Brain microvascular endothelial cell (primary cell): Measurements from ENCODE around the gene FBN2.
"Not testable (repeated sequence)": the region's sequence is repeated elsewhere in the genome, so short reads cannot be mapped to it uniquely, and the experiment has no call there.

Source experiments
- DNase-seq: peaks from one replicate; pipeline ENCODE4 v3.0.0-alpha.2; 2020
- H3K27ac ChIP-seq: fragments of 250-450 bp; sonication (Bioruptor Pico); 2 replicates; pipeline ENCODE4 v1.5.1; 2020; ENCODE audit warnings: mild to moderate bottlenecking, moderate library complexity
- H3K27me3 ChIP-seq: fragments of 250-450 bp; sonication (Bioruptor Pico); replicated peaks from 2 replicates; pipeline ENCODE4 v1.5.1; 2020; ENCODE audit warnings: mild to moderate bottlenecking
- H3K36me3 ChIP-seq: fragments of 250-450 bp; sonication (Bioruptor Pico); replicated peaks from 2 replicates; pipeline ENCODE4 v1.5.1; 2020; ENCODE audit warnings: mild to moderate bottlenecking
- H3K4me3 ChIP-seq: 2 replicates; pipeline ENCODE4 v1.5.1; 2011; ENCODE audit warnings: low read depth, mild to moderate bottlenecking, control low read depth, low read length, moderate library complexity
- in situ Hi-C: cut with HindIII; loops from 2 replicates; pipeline ENCODE4 v1.10.0; 2017; ENCODE audit warnings: low sequenced_read_pairs, low pct_ligation_motif_present
- TF ChIP-seq, protein P1 (sequence below): IDR thresholded peaks from 2 replicates; pipeline ENCODE4 v1.5.1; 2011; ENCODE audit warnings: low read depth, mild to moderate bottlenecking, moderate library complexity, low read length, control low read depth, inconsistent platforms; ENCODE audit errors: missing control alignments

Gene FBN2

DNA sequence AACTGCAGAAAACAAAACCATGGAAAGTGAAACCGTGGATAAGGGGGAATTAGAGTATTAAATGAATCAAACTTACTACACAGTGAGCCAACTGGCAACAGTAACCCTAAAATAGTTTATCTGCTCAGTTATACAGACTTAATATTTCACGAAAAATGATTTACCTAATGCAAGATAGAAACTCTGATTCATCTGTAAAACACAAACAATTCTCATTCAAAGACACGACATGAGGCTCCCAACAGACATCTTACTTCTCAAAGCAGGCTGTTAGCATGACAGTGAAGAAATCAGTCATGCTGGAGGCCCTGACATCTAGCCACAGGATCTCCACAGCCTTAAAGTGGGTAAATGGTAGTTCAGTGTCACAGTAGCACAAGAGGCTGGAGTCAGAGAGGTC is 131.2 kb downstream of the FBN2 start:
- TF ChIP-seq, protein P1, sequence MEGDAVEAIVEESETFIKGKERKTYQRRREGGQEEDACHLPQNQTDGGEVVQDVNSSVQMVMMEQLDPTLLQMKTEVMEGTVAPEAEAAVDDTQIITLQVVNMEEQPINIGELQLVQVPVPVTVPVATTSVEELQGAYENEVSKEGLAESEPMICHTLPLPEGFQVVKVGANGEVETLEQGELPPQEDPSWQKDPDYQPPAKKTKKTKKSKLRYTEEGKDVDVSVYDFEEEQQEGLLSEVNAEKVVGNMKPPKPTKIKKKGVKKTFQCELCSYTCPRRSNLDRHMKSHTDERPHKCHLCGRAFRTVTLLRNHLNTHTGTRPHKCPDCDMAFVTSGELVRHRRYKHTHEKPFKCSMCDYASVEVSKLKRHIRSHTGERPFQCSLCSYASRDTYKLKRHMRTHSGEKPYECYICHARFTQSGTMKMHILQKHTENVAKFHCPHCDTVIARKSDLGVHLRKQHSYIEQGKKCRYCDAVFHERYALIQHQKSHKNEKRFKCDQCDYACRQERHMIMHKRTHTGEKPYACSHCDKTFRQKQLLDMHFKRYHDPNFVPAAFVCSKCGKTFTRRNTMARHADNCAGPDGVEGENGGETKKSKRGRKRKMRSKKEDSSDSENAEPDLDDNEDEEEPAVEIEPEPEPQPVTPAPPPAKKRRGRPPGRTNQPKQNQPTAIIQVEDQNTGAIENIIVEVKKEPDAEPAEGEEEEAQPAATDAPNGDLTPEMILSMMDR, result no peak
- no peaks in the 10 kb centered on the region for H3K27me3 ChIP-seq
- H3K27ac ChIP-seq, result no peak overlapping the region
- in situ Hi-C loops, result no loop called here
- no peak overlapping the region for H3K4me3 ChIP-seq
- no peaks in the 10 kb centered on the region for H3K36me3 ChIP-seq
- DNase-seq, result no peak

DNA sequence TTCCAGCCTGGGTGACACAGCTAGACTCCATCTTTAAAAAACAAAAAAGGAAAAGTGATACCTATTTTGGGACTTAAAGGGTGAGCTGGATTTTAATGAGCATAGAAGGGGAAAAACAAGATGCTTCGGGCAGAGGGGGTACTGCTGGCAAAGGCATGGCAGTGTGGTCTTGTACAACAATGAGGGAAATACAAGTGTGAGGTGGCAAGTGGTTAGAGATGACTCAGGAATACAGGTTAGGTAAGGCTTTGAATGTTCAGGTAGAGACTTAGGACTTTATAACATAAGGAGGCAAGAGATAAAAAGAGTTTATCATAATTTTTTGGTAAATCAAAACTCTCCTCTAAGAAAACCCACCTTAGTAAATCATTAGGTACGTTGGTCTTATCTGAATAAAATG is 132.9 kb downstream of the FBN2 start:
- DNase-seq, result no peak
- TF ChIP-seq, protein P1, result no peak

DNA sequence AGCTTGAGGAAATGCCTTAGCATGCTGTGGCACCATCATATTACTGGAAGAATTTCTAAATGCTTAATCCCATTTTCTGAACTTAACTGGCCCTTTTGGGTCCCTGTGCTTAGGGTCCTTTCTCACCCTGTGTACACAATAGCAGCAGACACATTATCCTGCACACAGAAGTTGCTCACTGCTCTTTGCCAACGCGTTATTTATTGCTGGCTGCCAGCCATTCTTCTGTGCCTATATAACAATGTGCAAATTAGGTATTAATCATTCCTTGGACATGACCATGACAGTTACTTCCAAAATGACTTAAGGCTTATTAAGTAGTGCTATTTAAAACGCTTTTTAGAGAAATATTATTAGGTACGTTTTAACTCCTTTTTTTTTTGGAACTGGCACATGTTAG is 134.7 kb downstream of the FBN2 start:
- Histone ChIP-seq H3K36me3 (no peaks in the 10 kb centered on the region), H3K4me3 (no peak overlapping the region), H3K27me3 (no peaks in the 10 kb centered on the region), H3K27ac (no peak overlapping the region)
- no peak for DNase-seq
- TF ChIP-seq, protein P1, result no peak
- in situ Hi-C loops, result no loop called here

More for the DNA sequence above, 132.9 kb downstream of the FBN2 start:
- H3K27me3 ChIP-seq, result no peaks in the 10 kb centered on the region
- in situ Hi-C loops, result no loop called here
- no peaks in the 10 kb centered on the region for H3K36me3 ChIP-seq
- no peak overlapping the region for H3K4me3 ChIP-seq
- no peak overlapping the region for H3K27ac ChIP-seq

DNA sequence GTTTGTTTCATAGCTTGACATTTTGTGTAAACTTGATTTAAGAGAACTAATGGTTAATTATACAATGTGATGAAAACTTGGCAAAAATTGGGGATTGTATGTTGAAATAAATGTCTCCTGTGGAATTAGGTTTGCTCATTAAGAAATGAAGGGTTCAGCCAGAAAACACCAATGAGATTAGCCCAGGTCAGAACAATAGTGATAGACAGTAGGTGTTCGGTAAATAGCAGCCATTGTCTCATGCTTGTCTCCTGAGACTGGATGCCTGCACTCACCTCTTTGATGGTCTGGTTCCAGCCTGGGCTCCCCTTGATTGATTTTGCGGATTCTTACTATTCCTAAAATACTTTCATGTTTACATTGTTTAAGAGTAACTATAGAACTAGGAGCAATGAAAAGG is 135.5 kb downstream of the FBN2 start:
- TF ChIP-seq, protein P1, result no peak
- no peak overlapping the region for H3K4me3 ChIP-seq
- DNase-seq, result no peak
- H3K36me3 ChIP-seq, result no peaks in the 10 kb centered on the region
- no peak overlapping the region for H3K27ac ChIP-seq
- in situ Hi-C loops, result no loop called here
- H3K27me3 ChIP-seq, result no peaks in the 10 kb centered on the region

DNA sequence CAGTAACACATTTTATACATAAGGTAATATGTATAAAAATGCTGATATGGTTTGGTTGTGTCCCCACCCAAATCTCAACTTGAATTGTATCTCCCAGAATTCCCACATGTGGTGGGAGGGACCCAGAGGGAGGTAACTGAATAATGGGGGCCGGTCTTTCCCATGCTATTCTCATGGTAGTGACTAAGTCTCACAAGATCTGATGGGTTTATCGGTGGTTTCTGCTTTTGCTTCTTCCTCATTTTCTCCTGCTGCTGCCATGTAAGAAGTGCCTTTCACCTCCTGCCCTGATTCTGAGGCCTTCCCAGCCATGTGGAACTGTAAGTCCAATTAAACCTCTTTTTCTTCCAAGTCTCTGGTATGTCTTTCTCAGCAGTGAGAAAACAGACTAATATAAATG is 137.3 kb downstream of the FBN2 start:
- DNase-seq, H3K36me3 ChIP-seq, H3K4me3 ChIP-seq, H3K27ac ChIP-seq, in situ Hi-C loops, H3K27me3 ChIP-seq: not testable (repeated sequence)

DNA sequence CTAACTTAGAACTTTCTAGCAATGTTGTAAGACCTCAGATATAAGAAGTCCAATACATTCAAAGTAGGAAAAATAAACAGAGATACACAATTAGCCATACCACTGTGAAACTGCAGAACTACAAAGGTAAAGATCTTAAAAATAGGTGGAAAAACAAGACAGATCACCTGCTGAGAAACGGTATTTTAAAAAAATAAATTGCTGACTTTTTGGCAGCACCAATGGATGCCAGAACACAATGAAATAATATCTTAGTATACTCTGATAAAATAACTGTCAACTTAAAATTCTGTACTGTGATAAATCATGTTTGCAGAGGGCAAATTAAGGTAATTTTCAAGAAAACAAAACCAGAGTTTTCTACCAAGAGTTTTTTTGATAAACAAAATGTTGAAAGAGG is 138.9 kb downstream of the FBN2 start:
- Histone ChIP-seq H3K4me3 (no peak overlapping the region), H3K36me3 (no peaks in the 10 kb centered on the region), H3K27ac (no peak overlapping the region), H3K27me3 (no peaks in the 10 kb centered on the region)
- TF ChIP-seq, protein P1, result no peak
- no peak for DNase-seq
- in situ Hi-C loops, result no loop called here
